Measurements from ENCODE around the gene PLEKHM2.

The PLEKHM2 gene

GRCh38 chr1:15726508-15726907, 42.4 kb downstream of the PLEKHM2 start:
- DNase-seq (ENCODE audit: low read depth in 1 of 2, low spot score in 1 of 2) = no peak
- no peak overlapping the region for H3K4me3 ChIP-seq (replicated peaks; ENCODE audit: insufficient read depth, low read length)

GRCh38 chr1:15727021-15727420, 42.9 kb downstream of the PLEKHM2 start:
- no peak overlapping the region for H3K27ac ChIP-seq (replicated peaks)
- TF ChIP-seq POLR2AphosphoS5 (IDR thresholded peaks at IDR 0.05; ENCODE audit: low read depth) (no peak), REST (IDR thresholded peaks at IDR 0.05; ENCODE audit: insufficient replicate concordance, low read depth) (peak; percentile 76)
- no peaks in the 10 kb centered on the region for H3K27me3 ChIP-seq (ENCODE audit: insufficient read depth, poor library complexity, severe bottlenecking)
- DNase-seq (ENCODE audit: low read depth in 1 of 2, low spot score in 1 of 2) = no peak
- no peak overlapping the region for H3K4me3 ChIP-seq (replicated peaks; ENCODE audit: insufficient read depth, low read length)

More at GRCh38 chr1:15726508-15726907, 42.4 kb downstream of the PLEKHM2 start:
- H3K27me3 ChIP-seq (ENCODE audit: insufficient read depth, poor library complexity, severe bottlenecking) = no peaks in the 10 kb centered on the region
- TF ChIP-seq SPI1 (IDR thresholded peaks at IDR 0.05; ENCODE audit: borderline replicate concordance, low read depth) (no peak), POLR2AphosphoS5 (IDR thresholded peaks at IDR 0.05; ENCODE audit: low read depth) (no peak), GABPA (IDR thresholded peaks at IDR 0.05; ENCODE audit: low read depth) (no peak), CTCF (IDR thresholded peaks at IDR 0.05; ENCODE audit: insufficient read depth, low read length) (no peak), REST (IDR thresholded peaks at IDR 0.05; ENCODE audit: insufficient replicate concordance, low read depth) (no peak)
- H3K27ac ChIP-seq (replicated peaks) = no peak overlapping the region

- Histone ChIP-seq H3K27ac (replicated peaks) (no peak overlapping the region), H3K4me3 (replicated peaks; ENCODE audit: insufficient read depth, low read length) (no peak overlapping the region), H3K27me3 (ENCODE audit: insufficient read depth, poor library complexity, severe bottlenecking) (no peaks in the 10 kb centered on the region)
- no peak for DNase-seq (ENCODE audit: low read depth in 1 of 2, low spot score in 1 of 2)
- no peak for TF ChIP-seq POLR2AphosphoS5 (IDR thresholded peaks at IDR 0.05; ENCODE audit: low read depth)
- no peak for TF ChIP-seq SPI1 (IDR thresholded peaks at IDR 0.05; ENCODE audit: borderline replicate concordance, low read depth)
- no peak for TF ChIP-seq REST (IDR thresholded peaks at IDR 0.05; ENCODE audit: insufficient replicate concordance, low read depth)
- no peak for TF ChIP-seq CTCF (IDR thresholded peaks at IDR 0.05; ENCODE audit: insufficient read depth, low read length)
- no peak for TF ChIP-seq GABPA (IDR thresholded peaks at IDR 0.05; ENCODE audit: low read depth)
These were observed 43.3 kb downstream of the PLEKHM2 start for GRCh38 chr1:15727424-15727823.

Data from HL-60 (cell line).